ENCODE results near the gene HTT-AS.
A peak's percentile ranks its signal among the peaks of the same experiment; 100 is the strongest.

The HTT-AS gene

GRCh38 chr4:3047464-3048286 is 26.7 kb downstream of the HTT-AS start:
- peak; percentile 11 to 32 for DNase-seq

GRCh38 chr4:3046623-3047022 is 27.7 kb downstream of the HTT-AS start:
- DNase-seq = no peak

GRCh38 chr4:3046162-3046561 is 28.2 kb downstream of the HTT-AS start:
- DNase-seq = no peak

GRCh38 chr4:3044870-3045819 is 29.2 kb downstream of the HTT-AS start:
- DNase-seq = peak in 1 of 2 experiments; percentile 8

GRCh38 chr4:3043282-3044020 is 30.9 kb downstream of the HTT-AS start:
- DNase-seq = no peak

GRCh38 chr4:3042226-3042625 is 32.1 kb downstream of the HTT-AS start:
- no peak for DNase-seq

GRCh38 chr4:3041192-3042142 is 32.9 kb downstream of the HTT-AS start:
- DNase-seq = no peak

GRCh38 chr4:3040452-3041191 is 33.7 kb downstream of the HTT-AS start:
- no peak for DNase-seq

GRCh38 chr4:3039706-3040366 is 34.5 kb downstream of the HTT-AS start:
- no peak for DNase-seq

- peak in 1 of 2 experiments; percentile 11 for DNase-seq
Observed at GRCh38 chr4:3037957-3038461, 36.3 kb downstream of the HTT-AS start.

GRCh38 chr4:3036131-3036952 is 38.0 kb downstream of the HTT-AS start:
- DNase-seq = no peak

- no peak for DNase-seq
Observed at GRCh38 chr4:3035674-3036073, 38.7 kb downstream of the HTT-AS start.

GRCh38 chr4:3035249-3035648 is 39.1 kb downstream of the HTT-AS start:
- DNase-seq = no peak

GRCh38 chr4:3034231-3034630 is 40.1 kb downstream of the HTT-AS start:
- no peak for DNase-seq

- peak in 1 of 2 experiments; percentile 46 for DNase-seq
Observed at GRCh38 chr4:3031357-3032082, 42.8 kb downstream of the HTT-AS start.

- DNase-seq = no peak
Observed at GRCh38 chr4:3030566-3031356, 43.6 kb downstream of the HTT-AS start.

GRCh38 chr4:3029464-3029863 is 44.9 kb downstream of the HTT-AS start:
- DNase-seq = no peak

- DNase-seq = no peak
Observed at GRCh38 chr4:3026540-3026939, 47.8 kb downstream of the HTT-AS start.

Measured in SHP77 (cell line).